GM19193 (cell line): ENCODE results near the gene E2F8.

Source experiments
- POLR2A ChIP-seq: IDR thresholded peaks from 4 replicates; pipeline ENCODE4 v1.6.1; 2011; ENCODE audit not compliant: insufficient read depth, insufficient read length; ENCODE audit errors: extremely low read depth

The E2F8 gene

DNA sequence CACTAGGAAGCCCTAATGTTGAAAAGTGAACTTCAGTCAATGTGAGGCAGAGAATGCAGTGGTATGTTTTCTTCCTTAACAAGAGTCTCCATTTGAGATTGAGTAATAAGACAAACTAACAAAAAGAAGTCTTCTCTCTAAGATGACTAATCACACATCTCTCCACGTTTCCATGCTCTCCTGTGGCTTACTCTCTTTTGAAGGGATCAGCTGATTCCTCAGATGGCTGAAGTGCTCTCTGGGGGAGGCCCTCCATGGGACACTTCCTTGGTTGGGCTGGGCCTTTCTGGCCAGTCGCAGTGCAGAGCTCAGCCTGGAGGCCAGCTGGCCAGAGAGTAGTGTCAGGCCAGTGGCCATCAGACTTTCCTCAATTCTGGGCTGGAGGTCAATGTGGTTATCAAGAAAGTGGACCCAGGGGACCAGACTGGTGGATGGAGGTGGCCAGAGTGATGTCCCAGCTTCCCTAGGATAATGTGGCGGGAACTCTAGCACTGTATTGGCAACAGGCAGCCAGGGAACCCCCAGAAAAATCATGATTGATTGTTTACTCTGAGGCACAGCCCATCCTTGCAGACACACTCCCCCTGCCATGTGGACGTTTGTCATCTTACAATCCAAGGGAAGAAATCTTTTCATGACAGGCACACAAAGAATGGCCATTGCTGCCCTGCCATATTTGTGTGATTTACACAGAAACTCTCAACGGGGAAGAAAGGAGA, 53.5 kb downstream of the E2F8 start:
- no peak for TF ChIP-seq POLR2A

DNA sequence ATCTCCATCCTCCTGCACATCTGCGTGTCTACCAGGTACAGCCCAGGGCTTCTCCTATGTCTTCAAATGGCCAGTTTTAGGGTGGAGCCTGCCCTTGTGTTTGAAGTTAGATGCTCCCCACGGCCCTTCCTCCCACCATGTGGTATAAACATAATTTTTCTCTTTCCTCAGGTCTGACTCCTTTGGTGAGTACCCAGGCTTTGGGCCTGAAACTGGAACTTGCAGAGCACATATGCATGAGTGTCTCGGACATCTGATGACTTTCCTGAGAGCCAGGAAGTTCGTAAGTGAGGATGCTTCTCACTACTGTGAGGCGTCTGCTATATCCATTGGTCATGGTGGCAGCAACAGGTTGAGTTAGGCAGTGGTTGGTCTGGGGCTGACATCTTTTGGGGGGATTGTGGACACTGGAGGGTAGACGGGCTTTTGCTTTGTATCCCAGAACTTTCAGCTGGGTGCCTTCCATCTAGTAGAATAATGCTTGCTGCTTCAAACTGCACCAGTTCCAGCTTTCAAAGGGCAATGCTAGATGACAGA, 55.2 kb downstream of the E2F8 start:
- TF ChIP-seq POLR2A = no peak

DNA sequence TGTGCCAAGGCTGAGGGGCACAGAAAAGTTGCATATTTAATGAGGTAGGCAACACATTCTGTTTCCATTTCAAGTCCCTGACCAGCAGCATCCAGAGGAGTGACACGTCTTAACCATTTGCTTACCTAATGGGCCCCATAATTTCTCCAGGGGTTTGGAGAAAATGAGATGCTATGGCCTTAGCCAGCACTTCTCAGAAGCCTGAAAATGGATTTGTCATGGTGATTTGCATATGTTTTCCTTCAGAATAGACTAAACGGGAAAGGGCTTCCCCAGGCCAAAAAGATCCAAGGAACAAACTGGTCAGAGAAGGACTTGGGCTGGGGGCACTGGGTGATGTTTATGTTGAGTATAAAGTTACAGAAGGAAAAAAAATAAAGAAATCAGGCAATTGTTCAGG, 55.7 kb downstream of the E2F8 start:
- TF ChIP-seq POLR2A = no peak

DNA sequence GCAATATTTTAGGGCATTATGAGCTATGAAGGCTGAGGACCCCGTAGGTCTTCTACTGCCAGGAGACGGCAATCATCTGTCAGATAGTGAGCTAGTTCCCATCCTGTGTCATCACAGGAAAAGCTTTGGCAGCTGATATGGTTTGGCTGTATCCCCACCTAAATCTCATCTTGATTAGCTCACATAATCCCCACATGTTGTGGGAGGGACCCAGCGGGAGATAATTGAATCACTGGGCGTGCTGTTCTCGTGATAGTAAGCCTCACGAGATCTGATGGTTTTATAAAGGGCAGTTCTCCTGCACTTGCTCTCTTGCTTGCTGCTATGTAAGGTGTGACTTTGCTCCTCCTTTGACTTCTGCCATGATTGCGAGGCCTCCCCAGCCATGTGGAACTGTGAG, 57.1 kb downstream of the E2F8 start:
- no peak for TF ChIP-seq POLR2A

DNA sequence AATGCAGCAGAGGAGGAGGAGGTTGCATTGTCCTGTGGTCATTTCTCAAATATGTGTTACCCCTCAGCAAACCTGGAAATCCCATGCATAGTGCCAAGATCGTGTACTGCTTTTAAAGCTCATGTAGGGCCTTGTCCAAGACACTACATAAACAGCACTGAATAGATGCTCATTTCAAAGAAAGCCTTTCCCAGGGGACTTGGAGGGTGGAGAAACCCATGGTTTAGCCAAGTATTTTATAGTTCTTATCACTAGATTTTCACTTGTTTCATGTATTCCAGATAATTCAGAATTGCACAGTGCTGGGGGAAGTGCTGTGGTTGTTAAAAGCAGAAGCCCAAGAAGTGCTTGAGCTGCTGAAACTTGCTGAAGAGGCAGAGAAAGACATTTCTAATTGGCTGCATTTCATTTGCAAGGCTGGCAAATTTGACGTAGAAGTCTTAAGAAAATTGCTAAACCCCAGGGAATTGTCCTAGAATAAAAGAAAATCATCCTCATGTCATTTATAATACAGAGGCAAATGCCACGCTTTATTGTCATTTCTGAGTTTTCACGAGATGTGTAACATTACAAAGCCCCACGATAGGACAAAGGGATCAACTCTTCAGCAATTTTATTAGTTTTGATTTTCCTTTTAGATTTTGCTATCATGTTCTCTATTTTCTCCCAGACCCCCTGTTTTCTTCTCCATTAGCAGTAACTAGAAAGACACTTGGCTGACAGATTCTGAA, 59.0 kb downstream of the E2F8 start:
- no peak for TF ChIP-seq POLR2A

DNA sequence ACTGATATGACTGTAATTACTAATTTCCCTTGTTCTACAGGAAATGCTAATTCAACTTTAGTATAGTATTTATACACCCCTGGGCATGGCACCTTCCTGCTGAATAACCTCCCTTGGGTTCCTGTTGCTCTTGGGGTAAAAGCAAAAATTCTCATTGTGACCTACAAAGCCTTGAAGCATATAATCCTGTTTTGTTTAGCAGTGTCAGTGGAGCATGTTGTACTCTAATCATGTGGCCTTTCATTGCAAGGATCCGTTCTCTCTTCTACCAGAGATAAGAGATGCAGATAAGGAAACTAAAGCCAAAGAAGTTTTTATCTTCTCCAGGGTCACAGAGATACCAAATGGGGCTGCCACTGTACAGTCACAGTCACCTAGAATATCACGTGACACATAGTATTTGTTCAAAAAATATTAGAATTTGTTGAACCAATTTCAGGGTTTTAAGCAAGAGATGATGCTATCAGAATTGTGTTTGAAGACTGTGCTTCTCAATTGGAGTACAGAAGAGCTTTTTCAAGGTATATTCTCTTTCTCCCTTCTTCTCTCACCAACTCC, 64.0 kb downstream of the E2F8 start:
- TF ChIP-seq POLR2A = no peak
